Bronchial epithelial cell (primary cell): ENCODE data around the gene ARID4A. TPM values are rescaled to one million over a fixed set of nuclear protein-coding genes. Genes with fewer than 3 reads are reported as not detected.
A peak's percentile ranks its signal among the peaks of the same experiment; 100 is the strongest.
"Not testable (repeated sequence)": the region's sequence is repeated elsewhere in the genome, so short reads cannot be mapped to it uniquely, and the experiment has no call there.

Experiments used
- DNase-seq: peaks from one replicate; pipeline ENCODE4 v3.0.0-alpha.2; 2010; ENCODE audit warnings: low read depth
- FAIRE-seq: peaks from 2 replicates; lab custom pipeline; 2011; peaks lifted over from hg19 to GRCh38; lab: Jason Lieb, UNC
- H3K27me3 ChIP-seq: 2 replicates; pipeline ENCODE4 v1.5.1; 2011; ENCODE audit warnings: low read length; ENCODE audit not compliant: control insufficient read depth, insufficient read depth
- H3K36me3 ChIP-seq: 2 replicates; pipeline ENCODE4 v1.5.1; 2011; ENCODE audit warnings: low read length; ENCODE audit not compliant: control insufficient read depth, insufficient read depth
- H3K4me3 ChIP-seq: 2 replicates; pipeline ENCODE4 v1.5.1; 2011; ENCODE audit warnings: mild to moderate bottlenecking, low read depth, low read length, control low read depth
- CTCF ChIP-seq: IDR thresholded peaks from 2 replicates; pipeline ENCODE4 v1.5.1; 2011; ENCODE audit warnings: mild to moderate bottlenecking, moderate library complexity, low read length, control low read depth, inconsistent platforms; ENCODE audit not compliant: insufficient read depth, severe bottlenecking
- total RNA-seq: library from RNA; depleted of rRNA; stranded (reverse); fragments of >200 nt; gene quantifications from 2 replicates; pipeline ENCODE4 v1.2.1, GENCODE V29; 2014

The ARID4A gene
- total RNA-seq, 1 donor from 2014 or later, result 4.5 TPM

DNA sequence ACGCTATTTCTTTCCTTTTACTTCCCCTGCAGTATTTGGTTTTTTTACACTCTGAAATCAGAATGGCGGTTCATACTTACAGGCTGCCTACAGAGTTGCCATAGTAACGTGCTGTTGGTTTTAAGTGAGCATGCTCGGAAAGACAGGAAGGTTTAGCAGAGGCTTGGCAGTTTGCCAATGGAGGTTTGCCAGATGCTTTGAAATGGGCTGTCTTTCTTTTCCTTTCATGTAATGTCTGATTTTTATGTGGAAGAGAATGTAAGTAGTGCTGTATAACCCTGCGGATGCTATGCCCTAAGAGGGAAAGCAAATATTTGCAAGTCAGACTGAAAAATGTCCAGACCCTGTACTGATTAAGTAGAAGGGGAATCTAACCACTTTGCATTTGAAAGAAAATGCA, 32.8 kb downstream of the ARID4A start:
- no peaks in the 10 kb centered on the region for H3K36me3 ChIP-seq
- no peak for FAIRE-seq
- peak; percentile 75 for DNase-seq
- H3K4me3 ChIP-seq, result no peak overlapping the region
- no peaks in the 10 kb centered on the region for H3K27me3 ChIP-seq
- no peak for TF ChIP-seq CTCF

- Histone ChIP-seq H3K36me3 (no peaks in the 10 kb centered on the region), H3K27me3 (no peaks in the 10 kb centered on the region), H3K4me3 (no peak overlapping the region)
- DNase-seq, result no peak
- no peak for TF ChIP-seq CTCF
- no peak for FAIRE-seq
These were observed 34.2 kb downstream of the ARID4A start for GRCh38 chr14:58332561-58332960.

DNA sequence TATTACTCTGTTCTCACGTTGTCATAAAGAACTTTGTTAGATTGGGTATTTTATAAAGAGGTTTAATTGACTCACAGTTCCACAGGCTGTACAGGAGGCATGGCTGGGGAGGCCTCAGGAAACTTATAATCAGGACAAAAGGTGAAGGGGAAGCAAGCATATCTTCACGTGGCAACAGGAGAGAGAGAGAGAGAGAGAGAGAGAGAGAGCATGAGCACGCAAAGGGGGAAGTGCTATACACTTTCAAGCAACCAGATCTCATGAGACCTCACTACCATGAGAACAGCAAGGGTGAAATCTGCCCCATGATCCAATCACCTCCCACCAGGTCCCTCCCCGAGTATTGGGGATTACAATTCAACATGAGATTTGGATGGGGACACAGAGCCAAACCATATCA, 41.3 kb downstream of the ARID4A start:
- FAIRE-seq, H3K36me3 ChIP-seq, H3K4me3 ChIP-seq, DNase-seq, H3K27me3 ChIP-seq: not testable (repeated sequence)

DNA sequence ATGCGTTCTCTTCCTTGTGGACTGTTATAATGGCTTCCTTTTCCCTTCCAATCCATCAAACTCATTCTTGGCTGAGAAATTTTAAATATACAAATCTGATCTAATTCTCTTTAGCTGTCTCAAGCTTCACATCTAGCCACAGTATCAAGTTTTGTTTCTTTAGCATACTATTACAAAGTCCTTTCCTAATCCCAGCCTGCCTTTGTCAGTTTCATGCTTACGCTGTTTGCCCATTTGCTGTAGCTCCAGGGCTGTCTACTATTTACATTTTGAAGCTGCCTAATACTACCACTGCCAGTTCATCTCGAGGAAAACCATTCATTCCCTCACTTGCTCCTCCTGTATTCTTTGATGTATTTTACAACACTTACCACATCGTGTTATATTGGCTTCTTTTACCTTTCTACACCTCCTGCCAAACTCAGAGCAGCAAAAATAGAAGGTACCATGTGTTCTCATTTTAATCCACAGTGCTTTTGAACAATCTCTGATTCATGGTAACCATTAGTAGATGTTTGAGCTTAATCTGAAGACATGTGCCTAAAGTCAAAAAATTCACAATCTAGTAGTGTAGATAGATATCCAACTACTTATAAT, 42.9 kb downstream of the ARID4A start:
- FAIRE-seq, result no peak
- Histone ChIP-seq H3K4me3 (no peak overlapping the region), H3K27me3 (no peaks in the 10 kb centered on the region), H3K36me3 (peaks cover 1% of the 10 kb centered on the region)
- no peak for TF ChIP-seq CTCF
- DNase-seq, result no peak

DNA sequence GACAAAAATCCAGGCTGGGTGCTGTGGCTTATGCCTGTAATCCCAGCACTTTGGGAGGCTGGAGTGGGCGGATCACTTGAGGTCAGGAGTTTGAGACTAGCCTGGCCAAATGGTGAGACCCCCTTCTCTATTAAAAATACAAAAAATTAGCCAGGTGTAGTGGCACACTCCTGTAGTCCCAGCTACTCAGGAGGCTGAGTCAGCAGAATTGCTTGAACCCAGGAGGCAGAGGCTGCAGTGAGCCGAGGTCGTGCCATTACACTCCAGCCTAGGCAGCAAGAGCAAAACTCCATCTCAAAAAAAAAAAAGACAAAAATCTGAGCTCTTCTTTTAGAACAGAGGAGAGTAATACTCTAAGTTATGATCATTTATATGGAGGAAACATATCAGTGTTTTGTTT, 45.2 kb downstream of the ARID4A start:
- FAIRE-seq, result not testable (repeated sequence)

DNA sequence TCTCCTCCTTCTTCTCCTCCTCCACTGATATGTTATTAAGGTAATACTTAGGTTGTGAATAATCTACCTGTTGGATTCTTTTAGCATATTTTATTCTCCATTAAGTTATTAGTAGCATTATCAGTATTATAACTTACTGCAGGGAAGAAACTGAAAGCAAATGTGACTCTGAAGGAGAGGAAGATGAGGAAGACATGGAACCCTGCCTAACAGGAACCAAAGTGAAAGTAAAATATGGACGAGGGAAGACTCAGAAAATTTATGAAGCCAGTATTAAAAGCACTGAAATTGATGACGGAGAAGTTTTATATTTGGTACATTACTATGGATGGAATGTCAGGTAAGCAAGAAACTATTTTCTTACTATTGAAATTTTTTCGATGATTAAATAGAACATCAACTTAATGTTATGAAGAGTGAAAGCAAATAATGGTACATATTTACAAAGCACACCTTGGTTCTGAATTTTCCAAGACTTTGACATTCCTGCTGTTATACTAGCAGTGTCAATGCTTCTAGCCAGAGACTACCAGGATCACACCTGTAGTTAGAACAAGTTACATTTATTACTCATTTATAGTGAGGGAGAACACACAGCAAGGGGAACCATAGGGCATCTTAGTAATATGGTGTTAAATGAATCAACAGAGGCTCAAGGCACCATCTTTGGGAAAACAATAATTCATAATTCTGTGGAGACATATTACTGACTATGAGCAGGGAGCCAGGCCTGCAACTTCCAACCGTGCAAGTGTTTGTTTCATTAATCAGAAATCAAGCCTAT, 55.4 kb downstream of the ARID4A start:
- peaks cover 4% of the 10 kb centered on the region for H3K36me3 ChIP-seq
- FAIRE-seq, result no peak

More for the DNA sequence above, 45.2 kb downstream of the ARID4A start:
- H3K36me3 ChIP-seq, H3K4me3 ChIP-seq, DNase-seq, H3K27me3 ChIP-seq: not testable (repeated sequence)

More for the DNA sequence above, 55.4 kb downstream of the ARID4A start:
- Histone ChIP-seq H3K4me3 (peak overlapping the region; percentile 1), H3K27me3 (no peaks in the 10 kb centered on the region)
- peak; percentile 16 for DNase-seq
- TF ChIP-seq CTCF, result no peak
